Keratinocyte (primary cell): Measurements from ENCODE around the gene THOC2. TPM values are rescaled to one million over a fixed set of nuclear protein-coding genes. Genes with fewer than 3 reads are reported as not detected.

ENCODE experiments used
- DNase-seq: peaks from one replicate; pipeline ENCODE4 v3.0.0-alpha.2; 2011; ENCODE audit warnings: low read depth, missing footprints, low spot score
- FAIRE-seq: peaks from 2 replicates; lab custom pipeline; 2011; peaks lifted over from hg19 to GRCh38; lab: Jason Lieb, UNC
- H2AFZ ChIP-seq: 2 replicates; pipeline ENCODE4 v1.6.0; 2012; ENCODE audit warnings: low read length, control low read depth, inconsistent platforms; ENCODE audit not compliant: control insufficient read depth
- H3K27ac ChIP-seq: 2 replicates; pipeline ENCODE4 v1.5.1; 2011; ENCODE audit warnings: low read length; ENCODE audit not compliant: control insufficient read depth, insufficient read depth
- H3K27me3 ChIP-seq: 3 replicates; pipeline ENCODE4 v1.6.0; 2011; ENCODE audit warnings: low read length; ENCODE audit not compliant: control insufficient read depth, insufficient read depth; ENCODE audit errors: extremely low read depth
- H3K36me3 ChIP-seq, 2 experiments: 2 replicates in 1 of 2; 3 replicates in 1 of 2; pipeline ENCODE4 v1.5.1; 2011; ENCODE audit warnings: low read length in 2 of 2, mild to moderate bottlenecking in 1 of 2; ENCODE audit not compliant: control insufficient read depth in 2 of 2, insufficient read depth in 2 of 2; ENCODE audit errors: extremely low read depth in 1 of 2
- H3K4me1 ChIP-seq: 3 replicates; pipeline ENCODE4 v1.5.1; 2011; ENCODE audit warnings: low read length; ENCODE audit not compliant: control insufficient read depth, insufficient read depth; ENCODE audit errors: extremely low read depth
- H3K4me2 ChIP-seq: 3 replicates; pipeline ENCODE4 v1.6.0; 2011; ENCODE audit warnings: low read depth, low read length; ENCODE audit not compliant: control insufficient read depth, insufficient read depth; ENCODE audit errors: extremely low read depth
- H3K4me3 ChIP-seq, 3 experiments: fragments of 200-600 bp in 1 of 3; sonication (generic) in 1 of 3; 2 replicates in 2 of 3; 3 replicates in 1 of 3; pipeline ENCODE4 v1.5.1; 2011 to 2016; ENCODE audit warnings: low read length in 3 of 3, mild to moderate bottlenecking in 3 of 3, control low read depth in 2 of 3, inconsistent platforms in 1 of 3, low read depth in 1 of 3, mixed read lengths in 1 of 3, mixed run types in 1 of 3, moderate library complexity in 1 of 3; ENCODE audit not compliant: control insufficient read depth in 2 of 3, insufficient read depth in 2 of 3; ENCODE audit errors: extremely low read depth in 1 of 3
- H3K79me2 ChIP-seq: 2 replicates; pipeline ENCODE4 v1.6.0; 2012; ENCODE audit warnings: low read length; ENCODE audit not compliant: control insufficient read depth, insufficient read depth
- H3K9ac ChIP-seq: 3 replicates; pipeline ENCODE4 v1.6.0; 2011; ENCODE audit warnings: low read length; ENCODE audit not compliant: control insufficient read depth, insufficient read depth; ENCODE audit errors: extremely low read depth
- H3K9me1 ChIP-seq: 3 replicates; pipeline ENCODE4 v1.6.0; 2011; ENCODE audit warnings: low read length; ENCODE audit not compliant: control insufficient read depth, insufficient read depth; ENCODE audit errors: extremely low read depth
- H3K9me3 ChIP-seq: 2 replicates; pipeline ENCODE4 v1.5.1; 2012; ENCODE audit warnings: low read depth, low read length; ENCODE audit not compliant: control insufficient read depth
- H4K20me1 ChIP-seq: 3 replicates; pipeline ENCODE4 v1.6.0; 2011; ENCODE audit warnings: low read length; ENCODE audit not compliant: control insufficient read depth, insufficient read depth; ENCODE audit errors: extremely low read depth
- EZH2 ChIP-seq: IDR thresholded peaks from one replicate; pipeline ENCODE4 v1.6.1; 2012; ENCODE audit warnings: inconsistent platforms, mild to moderate bottlenecking, low read length, moderate library complexity
- dilution Hi-C: fragments of 300-500 bp; cut with MboI; formaldehyde crosslinking; loops from one replicate; pipeline ENCODE4 v1.7.0; 2020; ENCODE audit warnings: low sequenced_read_pairs; ENCODE audit not compliant: extremely low pct_ligation_motif_present
- polyA plus RNA-seq, 5 experiments: library from polyadenylated mRNA; depleted of rRNA in 3 of 5; stranded (reverse) in 3 of 5; stranded (forward) in 1 of 5; unstranded in 1 of 5; fragments of >200 nt; gene quantifications; 1 replicate in 1 of 5; 2 replicates in 3 of 5; 3 replicates in 1 of 5; pipeline versions ENCODE4 v1.2.1 to v1.2.3, GENCODE V29; 2011 to 2012; ENCODE audit warnings: missing spikeins in 2 of 5, low read depth in 1 of 5, low replicate concordance in 1 of 5
- TF ChIP-seq, protein P1 (sequence below), 3 experiments: IDR thresholded peaks in 1 of 3; conservative IDR thresholded peaks in 1 of 3; optimal IDR thresholded peaks in 1 of 3; 2 replicates in 2 of 3; 3 replicates in 1 of 3; pipeline versions ENCODE3 to v1.5.1; 2011; ENCODE audit warnings: low read length in 3 of 3, mild to moderate bottlenecking in 3 of 3, moderate library complexity in 2 of 3, control low read depth in 1 of 3, inconsistent platforms in 1 of 3; ENCODE audit not compliant: insufficient read depth in 2 of 3; ENCODE audit errors: extremely low read depth in 1 of 3

Gene THOC2
- polyA plus RNA-seq, 1 donor (not counting 4 experiments of a cell fraction or from before 2014, with no cell fraction given): 61.1 TPM

DNA sequence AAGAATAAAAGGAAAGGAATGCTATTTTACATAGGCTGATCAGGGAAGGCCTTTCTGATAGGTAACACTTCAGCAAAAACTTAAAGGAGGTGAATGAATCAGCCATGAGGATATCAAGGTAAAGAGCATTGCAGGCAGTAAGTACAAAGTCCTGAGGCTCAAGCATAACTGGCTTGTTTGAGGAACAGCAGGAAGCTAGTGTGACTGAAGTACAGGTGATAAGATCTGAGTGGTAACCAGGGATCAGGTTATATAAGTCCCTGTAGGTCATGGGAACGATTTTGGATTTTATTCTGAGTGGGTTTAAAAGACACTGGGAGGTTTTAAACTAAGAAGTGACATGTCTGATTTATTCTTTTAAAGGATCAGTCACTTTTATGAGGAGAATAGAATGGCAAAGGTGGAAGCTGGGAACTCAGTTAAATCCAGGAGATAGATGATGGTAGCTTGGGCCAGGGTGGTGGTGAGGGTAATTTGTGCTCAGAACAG is 47.1 kb upstream of the THOC2 start:
- H3K4me1 ChIP-seq: no peaks in the 10 kb centered on the region
- no peaks in the 10 kb centered on the region for H4K20me1 ChIP-seq
- no peaks in the 10 kb centered on the region for H3K27me3 ChIP-seq
- no peaks in the 10 kb centered on the region for H3K36me3 ChIP-seq
- H3K79me2 ChIP-seq: no peaks in the 10 kb centered on the region
- H3K27ac ChIP-seq: no peak overlapping the region
- no peak overlapping the region for H2AFZ ChIP-seq
- FAIRE-seq (no peak), DNase-seq (no peak)
- H3K9me3 ChIP-seq: no peaks in the 10 kb centered on the region
- no peak overlapping the region for H3K4me2 ChIP-seq
- no peak overlapping the region for H3K9ac ChIP-seq
- no peaks in the 10 kb centered on the region for H3K9me1 ChIP-seq
- dilution Hi-C loops: no loop called here
- no peak for TF ChIP-seq EZH2
- TF ChIP-seq, protein P1, sequence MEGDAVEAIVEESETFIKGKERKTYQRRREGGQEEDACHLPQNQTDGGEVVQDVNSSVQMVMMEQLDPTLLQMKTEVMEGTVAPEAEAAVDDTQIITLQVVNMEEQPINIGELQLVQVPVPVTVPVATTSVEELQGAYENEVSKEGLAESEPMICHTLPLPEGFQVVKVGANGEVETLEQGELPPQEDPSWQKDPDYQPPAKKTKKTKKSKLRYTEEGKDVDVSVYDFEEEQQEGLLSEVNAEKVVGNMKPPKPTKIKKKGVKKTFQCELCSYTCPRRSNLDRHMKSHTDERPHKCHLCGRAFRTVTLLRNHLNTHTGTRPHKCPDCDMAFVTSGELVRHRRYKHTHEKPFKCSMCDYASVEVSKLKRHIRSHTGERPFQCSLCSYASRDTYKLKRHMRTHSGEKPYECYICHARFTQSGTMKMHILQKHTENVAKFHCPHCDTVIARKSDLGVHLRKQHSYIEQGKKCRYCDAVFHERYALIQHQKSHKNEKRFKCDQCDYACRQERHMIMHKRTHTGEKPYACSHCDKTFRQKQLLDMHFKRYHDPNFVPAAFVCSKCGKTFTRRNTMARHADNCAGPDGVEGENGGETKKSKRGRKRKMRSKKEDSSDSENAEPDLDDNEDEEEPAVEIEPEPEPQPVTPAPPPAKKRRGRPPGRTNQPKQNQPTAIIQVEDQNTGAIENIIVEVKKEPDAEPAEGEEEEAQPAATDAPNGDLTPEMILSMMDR (optimal IDR thresholded peaks at IDR 0.05 in 1 of 3, IDR thresholded peaks at IDR 0.05 in 1 of 3, conservative IDR thresholded peaks at IDR 0.05 in 1 of 3; ENCODE audit: extremely low read depth in 1 of 3, insufficient read depth in 2 of 3, low read length in 3 of 3): no peak
- H3K4me3 ChIP-seq: no peak overlapping the region

DNA sequence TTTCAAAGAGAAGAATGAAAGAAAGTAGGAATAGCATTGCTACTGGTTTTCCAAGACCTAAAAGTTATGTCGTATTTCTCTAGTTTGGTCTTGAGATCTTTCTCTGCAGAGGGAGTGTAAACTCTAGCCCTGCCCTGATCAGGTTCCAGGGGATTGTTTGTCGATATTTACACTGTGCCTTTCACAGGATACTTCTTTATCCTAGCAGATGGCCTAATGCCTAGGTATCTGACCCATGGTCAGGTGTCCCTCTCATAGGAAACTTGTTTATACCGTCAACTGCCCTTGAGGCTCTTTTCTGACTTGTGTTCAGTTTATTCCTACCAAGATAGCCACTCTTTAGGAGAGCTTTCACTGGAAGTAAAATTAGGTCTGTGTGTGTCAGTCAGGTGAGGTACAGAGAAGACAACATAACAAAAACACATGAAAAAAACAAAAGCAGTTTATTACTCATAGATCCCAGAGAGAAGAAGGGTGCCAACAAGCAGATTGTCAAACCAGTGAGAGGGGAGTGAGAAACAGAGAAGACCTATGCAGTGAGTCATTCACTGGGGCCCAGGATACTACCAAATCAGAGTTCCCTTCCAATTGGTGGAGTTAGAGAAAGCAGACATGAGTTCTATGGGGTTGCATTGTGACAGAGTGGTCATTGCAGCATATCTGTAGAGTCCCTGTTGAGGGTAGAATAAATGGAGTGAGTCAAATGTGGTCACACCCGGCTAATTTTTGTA is 40.6 kb upstream of the THOC2 start:
- Histone ChIP-seq H4K20me1 (no peaks in the 10 kb centered on the region), H3K36me3 (no peaks in the 10 kb centered on the region), H3K4me1 (no peaks in the 10 kb centered on the region), H3K9me1 (no peaks in the 10 kb centered on the region), H3K9me3 (no peaks in the 10 kb centered on the region), H2AFZ (no peak overlapping the region), H3K9ac (no peak overlapping the region), H3K27me3 (no peaks in the 10 kb centered on the region), H3K4me2 (no peak overlapping the region), H3K4me3 (no peak overlapping the region), H3K27ac (no peak overlapping the region), H3K79me2 (no peaks in the 10 kb centered on the region)
- dilution Hi-C loops: no loop called here
- DNase-seq (no peak), FAIRE-seq (no peak)
- TF ChIP-seq, protein P1 (optimal IDR thresholded peaks at IDR 0.05 in 1 of 3, IDR thresholded peaks at IDR 0.05 in 1 of 3, conservative IDR thresholded peaks at IDR 0.05 in 1 of 3; ENCODE audit: extremely low read depth in 1 of 3, insufficient read depth in 2 of 3, low read length in 3 of 3): no peak
- no peak for TF ChIP-seq EZH2
